Panc1 (cell line): Measurements from ENCODE around the gene IL6. TPM values are rescaled to one million over a fixed set of nuclear protein-coding genes. Genes with fewer than 3 reads are reported as not detected.
A peak's percentile ranks its signal among the peaks of the same experiment; 100 is the strongest.
"Not testable (repeated sequence)": the region's sequence is repeated elsewhere in the genome, so short reads cannot be mapped to it uniquely, and the experiment has no call there.

Experiments
- ATAC-seq: fragments of 200-7000 bp; cut with Tn5 transposase; 2 replicates; pipeline ENCODE4 v1.9.1; 2020; ENCODE audit warnings: mild to moderate bottlenecking, moderate library complexity
- BruUV-seq: library from RNA; stranded (reverse); fragments of 400-500 nt; replicated peaks from 2 replicates; lab custom pipeline; 2021; lab: Mats Ljungman, UMichigan
- CTCF ChIA-PET: fragments of 300-600 bp; sonication (Branson Sonifier 250); formaldehyde crosslinking; loops from one replicate; lab custom pipeline; 2022; ENCODE audit warnings: antibody characterized with exemption; lab: Charles Lee
- POLR2A ChIA-PET: fragments of 300-600 bp; sonication (Branson Sonifier 250); formaldehyde crosslinking; loops from one replicate; lab custom pipeline; 2022; ENCODE audit warnings: antibody characterized with exemption; lab: Charles Lee
- DNase-seq: peaks from one replicate; pipeline ENCODE4 v3.0.0-alpha.2; 2010; ENCODE audit warnings: low read depth, low spot score
- H3K27ac ChIP-seq: 2 replicates; pipeline ENCODE4 v1.5.1; 2011; ENCODE audit warnings: mild to moderate bottlenecking, low read length, inconsistent platforms
- H3K27me3 ChIP-seq: fragments of 200-500 bp; sonication (Bioruptor generic); 2 replicates; pipeline ENCODE4 v1.6.0; 2014; ENCODE audit warnings: low read length, inconsistent platforms; ENCODE audit not compliant: control insufficient read depth, insufficient read depth
- H3K36me3 ChIP-seq: fragments of 200-500 bp; sonication (Bioruptor generic); 2 replicates; pipeline ENCODE4 v1.5.1; 2014; ENCODE audit warnings: inconsistent platforms, mild to moderate bottlenecking, low read length, moderate library complexity; ENCODE audit not compliant: control insufficient read depth, insufficient read depth
- H3K4me1 ChIP-seq: 2 replicates; pipeline ENCODE4 v1.5.1; 2011; ENCODE audit warnings: inconsistent platforms, mild to moderate bottlenecking, low read length, moderate library complexity; ENCODE audit not compliant: control insufficient read depth, insufficient read depth
- H3K4me3 ChIP-seq, 2 experiments: 2 replicates each; pipeline ENCODE4 v1.5.1; 2011 to 2012; ENCODE audit warnings: low read depth in 2 of 2, low read length in 2 of 2, mild to moderate bottlenecking in 2 of 2, inconsistent platforms in 1 of 2, moderate library complexity in 1 of 2
- H3K9me3 ChIP-seq: fragments of 200-500 bp; sonication (Bioruptor generic); 2 replicates; pipeline ENCODE4 v1.5.1; 2014; ENCODE audit warnings: low read depth, mild to moderate bottlenecking, inconsistent platforms, low read length, moderate library complexity; ENCODE audit not compliant: control insufficient read depth, insufficient read depth
- POLR2AphosphoS5 ChIP-seq: IDR thresholded peaks from 2 replicates; pipeline ENCODE4 v1.6.1; 2012; ENCODE audit warnings: mild to moderate bottlenecking, low read depth, low read length, moderate library complexity
- SIN3A ChIP-seq: IDR thresholded peaks from 2 replicates; pipeline ENCODE4 v1.6.1; 2012; ENCODE audit warnings: low read depth, mild to moderate bottlenecking, low read length, moderate library complexity, borderline replicate concordance; ENCODE audit not compliant: insufficient read depth
- TCF7L2 ChIP-seq: IDR thresholded peaks from 2 replicates; pipeline ENCODE4 v1.6.1; 2011; ENCODE audit warnings: mild to moderate bottlenecking, low read depth, low read length, inconsistent platforms
- in situ Hi-C: cut with HindIII; loops from 2 replicates; pipeline ENCODE4 v1.10.0; 2016; ENCODE audit warnings: low sequenced_read_pairs, low pct_unique_long_range_greater_than_20kb
- intact Hi-C: fragments of 100-400 bp; cut with micrococcal nuclease; formaldehyde crosslinking; loops from one replicate; pipeline ENCODE4 v1.10.0; 2022; ENCODE audit not compliant: unreplicated experiment
- total RNA-seq: library from RNA; stranded (reverse); gene quantifications from one replicate; pipeline ENCODE4 v1.2.1, GENCODE V29; 2021; ENCODE audit not compliant: unreplicated experiment
- TF ChIP-seq, protein P1 (sequence below): fragments of 450-650 bp; IDR thresholded peaks from 2 replicates; pipeline ENCODE4 v1.5.1; 2017; ENCODE audit warnings: mild to moderate bottlenecking
- TF ChIP-seq, protein P2 (sequence below), 2 experiments: IDR thresholded peaks; 2 replicates each; pipeline ENCODE4 v1.6.1; 2011 to 2012; ENCODE audit warnings: low read depth in 2 of 2, control low read depth in 1 of 2, low read length in 1 of 2, mild to moderate bottlenecking in 1 of 2, moderate library complexity in 1 of 2; ENCODE audit not compliant: insufficient read depth in 1 of 2

The IL6 gene
- total RNA-seq, 1 experiment from 2014 or later: not detected

DNA sequence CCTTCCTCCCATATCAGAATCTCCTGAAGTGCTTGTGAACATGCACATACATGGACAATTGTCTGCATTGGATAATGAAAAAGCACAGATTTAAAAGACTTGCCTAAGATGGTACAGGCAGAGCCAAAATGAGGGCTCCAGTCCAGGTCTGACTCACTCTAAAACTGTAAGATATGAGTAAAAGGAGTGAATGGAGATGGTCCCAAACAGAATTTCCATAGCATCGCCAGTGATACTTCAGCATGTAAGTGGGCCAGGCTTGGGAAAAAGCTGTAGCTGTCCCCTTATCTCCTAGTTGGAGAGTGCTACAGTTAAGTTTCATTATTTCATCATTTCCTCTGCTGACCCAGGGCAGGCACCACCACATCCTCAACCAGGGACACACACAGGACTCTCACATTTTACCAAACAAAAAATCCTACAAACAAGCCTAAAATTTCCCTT lies 26.4 kb upstream of the IL6 start:
- BruUV-seq: no TSS peak
- H3K4me3 ChIP-seq: no peak overlapping the region
- DNase-seq: no peak
- no peak overlapping the region for H3K27ac ChIP-seq
- TF ChIP-seq, protein P1, sequence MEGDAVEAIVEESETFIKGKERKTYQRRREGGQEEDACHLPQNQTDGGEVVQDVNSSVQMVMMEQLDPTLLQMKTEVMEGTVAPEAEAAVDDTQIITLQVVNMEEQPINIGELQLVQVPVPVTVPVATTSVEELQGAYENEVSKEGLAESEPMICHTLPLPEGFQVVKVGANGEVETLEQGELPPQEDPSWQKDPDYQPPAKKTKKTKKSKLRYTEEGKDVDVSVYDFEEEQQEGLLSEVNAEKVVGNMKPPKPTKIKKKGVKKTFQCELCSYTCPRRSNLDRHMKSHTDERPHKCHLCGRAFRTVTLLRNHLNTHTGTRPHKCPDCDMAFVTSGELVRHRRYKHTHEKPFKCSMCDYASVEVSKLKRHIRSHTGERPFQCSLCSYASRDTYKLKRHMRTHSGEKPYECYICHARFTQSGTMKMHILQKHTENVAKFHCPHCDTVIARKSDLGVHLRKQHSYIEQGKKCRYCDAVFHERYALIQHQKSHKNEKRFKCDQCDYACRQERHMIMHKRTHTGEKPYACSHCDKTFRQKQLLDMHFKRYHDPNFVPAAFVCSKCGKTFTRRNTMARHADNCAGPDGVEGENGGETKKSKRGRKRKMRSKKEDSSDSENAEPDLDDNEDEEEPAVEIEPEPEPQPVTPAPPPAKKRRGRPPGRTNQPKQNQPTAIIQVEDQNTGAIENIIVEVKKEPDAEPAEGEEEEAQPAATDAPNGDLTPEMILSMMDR: no peak
- no peak for TF ChIP-seq SIN3A
- no peak for TF ChIP-seq TCF7L2
- TF ChIP-seq POLR2AphosphoS5: no peak
- TF ChIP-seq, protein P2, sequence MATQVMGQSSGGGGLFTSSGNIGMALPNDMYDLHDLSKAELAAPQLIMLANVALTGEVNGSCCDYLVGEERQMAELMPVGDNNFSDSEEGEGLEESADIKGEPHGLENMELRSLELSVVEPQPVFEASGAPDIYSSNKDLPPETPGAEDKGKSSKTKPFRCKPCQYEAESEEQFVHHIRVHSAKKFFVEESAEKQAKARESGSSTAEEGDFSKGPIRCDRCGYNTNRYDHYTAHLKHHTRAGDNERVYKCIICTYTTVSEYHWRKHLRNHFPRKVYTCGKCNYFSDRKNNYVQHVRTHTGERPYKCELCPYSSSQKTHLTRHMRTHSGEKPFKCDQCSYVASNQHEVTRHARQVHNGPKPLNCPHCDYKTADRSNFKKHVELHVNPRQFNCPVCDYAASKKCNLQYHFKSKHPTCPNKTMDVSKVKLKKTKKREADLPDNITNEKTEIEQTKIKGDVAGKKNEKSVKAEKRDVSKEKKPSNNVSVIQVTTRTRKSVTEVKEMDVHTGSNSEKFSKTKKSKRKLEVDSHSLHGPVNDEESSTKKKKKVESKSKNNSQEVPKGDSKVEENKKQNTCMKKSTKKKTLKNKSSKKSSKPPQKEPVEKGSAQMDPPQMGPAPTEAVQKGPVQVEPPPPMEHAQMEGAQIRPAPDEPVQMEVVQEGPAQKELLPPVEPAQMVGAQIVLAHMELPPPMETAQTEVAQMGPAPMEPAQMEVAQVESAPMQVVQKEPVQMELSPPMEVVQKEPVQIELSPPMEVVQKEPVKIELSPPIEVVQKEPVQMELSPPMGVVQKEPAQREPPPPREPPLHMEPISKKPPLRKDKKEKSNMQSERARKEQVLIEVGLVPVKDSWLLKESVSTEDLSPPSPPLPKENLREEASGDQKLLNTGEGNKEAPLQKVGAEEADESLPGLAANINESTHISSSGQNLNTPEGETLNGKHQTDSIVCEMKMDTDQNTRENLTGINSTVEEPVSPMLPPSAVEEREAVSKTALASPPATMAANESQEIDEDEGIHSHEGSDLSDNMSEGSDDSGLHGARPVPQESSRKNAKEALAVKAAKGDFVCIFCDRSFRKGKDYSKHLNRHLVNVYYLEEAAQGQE (IDR thresholded peaks at IDR 0.05; ENCODE audit: insufficient read depth in 1 of 2, low read depth in 2 of 2, low read length in 1 of 2): no peak
- no peaks in the 10 kb centered on the region for H3K9me3 ChIP-seq
- intact Hi-C loops: no loop called here
- peak; percentile 45; the same call in 1 of the 2 replicates for ATAC-seq
- in situ Hi-C loops: no loop called here
- no peaks in the 10 kb centered on the region for H3K36me3 ChIP-seq
- ChIA-PET CTCF (interaction anchor here (0.6 kb wide), 1 partner anchor 274 kb away, joined by 3 read pairs; no protein-coding TSS in a partner anchor), POLR2A (interaction anchor here (0.6 kb wide), 1 partner anchor 160 kb away, joined by 3 read pairs; no protein-coding TSS in a partner anchor)
- no peaks in the 10 kb centered on the region for H3K4me1 ChIP-seq
- H3K27me3 ChIP-seq: no peaks in the 10 kb centered on the region

DNA sequence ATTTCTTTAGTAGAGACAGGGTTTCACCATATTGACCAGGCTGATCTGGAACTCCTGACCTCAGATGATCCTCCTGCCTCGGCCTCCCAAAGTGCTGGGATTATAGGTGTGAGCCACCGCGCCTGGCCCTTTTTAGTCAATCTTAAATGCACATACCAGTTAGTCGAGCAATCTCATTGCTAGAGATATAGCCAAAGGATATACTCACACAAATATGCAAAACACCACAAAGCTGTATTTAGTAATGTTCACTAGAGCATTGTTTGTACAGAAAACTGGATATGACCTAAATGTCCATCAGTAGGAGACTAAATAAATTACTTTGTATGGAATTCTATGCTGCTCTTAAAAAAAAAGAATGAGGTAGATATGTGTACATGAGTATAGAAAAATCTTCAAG lies 24.5 kb upstream of the IL6 start:
- Histone ChIP-seq H3K4me3 (no peak overlapping the region), H3K4me1 (no peaks in the 10 kb centered on the region), H3K27ac (no peak overlapping the region), H3K36me3 (no peaks in the 10 kb centered on the region), H3K9me3 (no peaks in the 10 kb centered on the region), H3K27me3 (no peaks in the 10 kb centered on the region)
- DNase-seq (no peak), ATAC-seq (no peak)
- POLR2A ChIA-PET: no interaction called here
- CTCF ChIA-PET: no interaction called here
- intact Hi-C loops (no loop called here), in situ Hi-C loops (no loop called here)
- TF ChIP-seq, protein P2 (IDR thresholded peaks at IDR 0.05; ENCODE audit: insufficient read depth in 1 of 2, low read depth in 2 of 2, low read length in 1 of 2): no peak
- TF ChIP-seq POLR2AphosphoS5 (no peak), TCF7L2 (no peak), SIN3A (no peak)
- TF ChIP-seq, protein P1: no peak
- BruUV-seq: no TSS peak

DNA sequence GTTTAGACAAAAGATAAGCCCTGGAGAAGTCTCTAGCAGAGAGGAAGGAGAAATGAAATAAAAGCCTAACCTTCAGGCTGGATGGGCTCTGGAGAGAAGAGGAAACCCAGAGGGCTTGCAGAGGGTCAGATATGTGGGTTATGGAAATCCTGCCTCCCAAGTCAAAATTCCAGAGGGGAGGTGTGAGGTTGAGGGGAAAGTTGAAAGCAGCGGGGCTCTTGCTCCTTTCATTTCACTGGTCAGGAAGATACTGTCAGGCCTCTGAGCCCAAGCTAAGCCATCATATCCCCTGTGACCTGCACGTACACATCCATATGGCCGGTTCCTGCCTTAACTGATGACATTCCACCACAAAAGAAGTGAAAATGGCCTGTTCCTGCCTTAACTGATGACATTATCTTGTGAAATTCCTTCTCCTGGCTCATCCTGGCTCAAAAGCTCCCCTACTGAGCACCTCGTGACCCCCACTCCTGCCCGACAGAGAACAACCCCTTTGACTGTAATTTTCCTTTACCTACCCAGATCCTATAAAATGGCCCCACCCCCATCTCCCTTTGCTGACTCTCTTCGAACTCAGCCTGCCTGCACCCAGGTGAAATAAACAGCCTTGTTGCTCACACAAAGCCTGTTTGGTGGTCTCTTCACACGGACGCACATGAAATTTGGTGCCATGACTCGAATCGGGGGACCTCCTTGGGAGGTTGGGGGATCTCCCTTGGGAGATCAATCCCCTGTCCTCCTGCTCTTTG lies 23.7 kb upstream of the IL6 start:
- H3K4me3 ChIP-seq, BruUV-seq, CTCF ChIA-PET, POLR2A ChIA-PET, H3K36me3 ChIP-seq, ATAC-seq, H3K27me3 ChIP-seq, H3K27ac ChIP-seq, intact Hi-C loops, H3K4me1 ChIP-seq, DNase-seq, H3K9me3 ChIP-seq, in situ Hi-C loops: not testable (repeated sequence)
